ENCODE data around the gene MS4A10.
A peak's percentile ranks its signal among the peaks of the same experiment; 100 is the strongest.

The MS4A10 gene

DNA sequence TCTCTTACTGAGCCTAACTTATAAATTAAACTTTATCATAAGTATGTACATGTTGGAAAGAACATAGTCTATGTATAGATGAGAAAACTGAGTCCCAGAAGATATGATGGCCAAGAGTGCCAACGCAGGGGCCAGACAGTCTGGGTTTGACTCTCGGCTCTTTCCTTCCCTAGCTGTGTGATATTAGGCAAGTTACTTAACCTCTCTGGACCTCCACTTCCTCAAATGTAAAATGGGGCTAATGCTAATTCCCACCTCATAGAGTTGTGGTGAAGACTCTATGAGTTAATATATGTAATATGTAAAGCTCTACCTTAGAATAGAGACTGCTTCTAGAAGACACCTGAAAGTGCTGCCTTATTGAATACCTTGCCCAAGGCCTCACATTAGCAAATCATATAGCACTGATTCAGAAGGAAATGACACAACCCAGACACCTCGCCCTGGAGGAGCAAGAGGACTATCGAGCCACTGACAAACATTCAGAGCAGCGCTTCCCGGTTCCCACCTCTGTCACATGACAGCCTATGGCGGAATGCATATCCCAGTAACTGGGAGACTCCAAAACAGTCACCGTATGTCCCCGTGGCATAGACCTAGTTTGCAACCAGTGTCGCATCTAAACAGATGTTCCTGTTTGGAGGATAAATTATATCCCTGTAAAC lies 45.5 kb downstream of the MS4A10 start:
- DNase-seq, result no peak

DNA sequence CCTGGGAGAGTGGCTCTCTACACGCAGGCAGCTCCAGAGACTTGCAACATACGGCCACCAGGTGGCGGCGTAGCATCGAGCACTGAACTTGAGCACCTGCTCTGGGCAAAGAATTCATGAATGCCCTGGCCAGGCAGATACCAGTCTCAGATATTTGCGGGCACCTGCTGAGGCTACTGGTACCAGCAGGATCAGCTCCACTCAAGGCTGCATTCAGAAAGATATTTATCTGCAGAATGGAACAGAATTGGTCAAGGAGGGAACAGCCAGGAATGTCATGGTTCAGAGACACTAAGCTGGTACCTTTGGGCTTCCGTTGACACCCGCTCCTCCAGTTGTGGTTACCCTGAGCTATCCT lies 46.0 kb downstream of the MS4A10 start:
- DNase-seq, result peak; percentile 88

DNA sequence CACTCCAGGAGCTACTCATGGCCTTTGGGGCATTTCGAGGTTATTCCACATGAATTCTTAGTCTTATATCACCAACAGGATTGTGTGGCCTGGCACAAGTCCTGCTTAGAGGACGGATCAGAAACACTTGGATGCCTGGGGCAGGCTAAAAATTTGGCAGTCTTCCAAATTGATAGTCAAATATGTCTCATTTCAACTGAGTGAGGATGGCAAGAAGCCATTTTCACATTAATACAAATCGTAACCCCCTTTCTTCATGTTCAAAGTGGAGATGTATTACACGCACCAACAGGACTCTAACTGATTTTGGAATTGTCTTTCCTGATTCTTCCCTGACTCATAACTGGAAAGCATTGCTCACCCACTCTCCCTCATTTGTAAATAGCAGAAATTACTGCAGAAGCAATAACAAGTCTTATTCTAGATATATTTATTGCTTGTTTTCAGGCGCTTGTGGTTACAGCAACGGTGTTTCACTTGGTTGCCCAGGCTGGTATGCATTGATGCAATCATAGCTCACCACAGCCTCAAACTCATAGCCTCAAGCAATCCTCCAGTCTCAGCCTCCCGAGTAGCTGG lies 46.5 kb downstream of the MS4A10 start:
- peak; percentile 60 for DNase-seq

DNA sequence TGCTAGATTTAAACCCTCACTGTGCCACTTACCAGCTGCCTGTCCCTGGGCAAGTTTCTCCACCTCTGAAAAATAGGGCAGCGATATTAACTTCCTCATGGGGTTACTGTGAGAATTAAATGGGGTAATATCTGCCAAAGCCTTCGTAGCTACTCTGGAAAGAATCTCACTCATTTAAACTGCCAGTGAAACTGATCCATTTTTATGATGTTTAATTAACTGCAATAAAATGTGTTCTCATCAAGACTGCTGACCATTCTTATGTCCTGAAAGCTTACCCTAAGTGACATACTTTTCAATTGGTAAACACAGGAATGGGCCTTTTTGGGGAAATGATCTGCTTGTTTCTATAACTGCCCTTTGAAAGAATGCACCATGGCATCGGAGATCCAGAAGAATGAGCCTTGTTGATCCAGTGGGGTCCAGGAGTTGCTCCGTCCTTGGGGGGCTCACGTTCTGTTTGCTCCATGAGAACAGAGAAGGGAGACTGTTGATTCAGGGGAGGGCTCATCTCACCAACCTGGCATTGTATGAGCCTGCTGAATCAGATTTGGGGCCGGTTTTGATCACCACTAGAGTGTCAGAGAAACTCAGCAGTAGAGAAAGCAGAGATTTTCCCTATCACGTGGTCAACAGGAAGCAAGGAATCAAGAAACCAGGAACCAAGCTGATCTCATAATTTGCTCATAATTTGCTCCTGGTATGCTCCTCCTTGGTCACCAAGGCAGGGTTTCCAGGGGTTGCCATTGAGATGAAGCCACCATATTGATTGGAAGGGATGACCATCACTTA lies 49.8 kb downstream of the MS4A10 start:
- no peak for DNase-seq

DNA sequence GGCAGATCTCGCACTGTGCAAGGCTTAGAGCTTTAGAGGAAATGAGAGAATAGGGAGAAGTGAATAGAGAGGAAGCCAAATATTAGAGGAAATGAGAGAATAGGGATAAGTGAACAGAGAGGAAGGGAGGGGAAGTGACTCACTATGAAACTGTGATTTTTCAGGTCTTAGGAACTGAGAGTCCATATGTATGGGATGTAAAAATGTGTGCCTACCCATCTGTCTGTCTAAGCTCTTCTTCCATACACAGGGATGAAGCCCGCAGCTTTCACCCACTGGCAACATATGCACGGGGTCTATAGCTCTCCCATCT lies 50.4 kb downstream of the MS4A10 start:
- DNase-seq, result peak; percentile 55

DNA sequence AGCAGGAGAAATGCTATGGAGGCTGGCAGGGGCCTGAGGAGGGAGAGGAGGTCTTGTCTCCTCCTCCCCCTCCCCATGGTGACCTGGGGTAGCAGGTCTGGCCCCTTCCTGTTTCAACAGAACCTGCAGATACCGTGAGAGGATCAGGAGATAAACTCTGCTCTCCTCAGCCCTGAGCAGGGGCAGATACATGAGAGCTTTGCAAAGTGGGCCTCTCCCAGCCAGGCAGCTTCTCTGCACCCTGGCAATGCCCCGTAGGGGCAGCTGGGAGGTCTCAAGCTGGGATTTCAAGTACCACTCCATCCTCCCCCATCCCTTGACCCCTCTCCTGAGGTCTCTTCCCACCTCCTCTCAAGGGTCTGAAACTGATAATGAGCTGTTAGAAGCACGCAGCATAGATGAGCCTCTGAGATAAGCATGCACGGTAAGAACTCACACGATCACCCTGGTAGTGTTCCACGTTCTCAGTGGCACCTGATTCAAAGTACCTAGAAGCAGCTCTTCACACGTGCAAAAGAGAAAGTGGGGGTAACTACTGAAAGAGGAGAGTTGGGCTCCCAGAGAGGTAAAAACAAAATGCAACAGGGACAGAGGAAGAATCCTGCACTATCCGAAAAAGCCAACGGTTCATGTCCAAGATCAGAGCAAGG lies 51.9 kb downstream of the MS4A10 start:
- DNase-seq, result no peak

DNA sequence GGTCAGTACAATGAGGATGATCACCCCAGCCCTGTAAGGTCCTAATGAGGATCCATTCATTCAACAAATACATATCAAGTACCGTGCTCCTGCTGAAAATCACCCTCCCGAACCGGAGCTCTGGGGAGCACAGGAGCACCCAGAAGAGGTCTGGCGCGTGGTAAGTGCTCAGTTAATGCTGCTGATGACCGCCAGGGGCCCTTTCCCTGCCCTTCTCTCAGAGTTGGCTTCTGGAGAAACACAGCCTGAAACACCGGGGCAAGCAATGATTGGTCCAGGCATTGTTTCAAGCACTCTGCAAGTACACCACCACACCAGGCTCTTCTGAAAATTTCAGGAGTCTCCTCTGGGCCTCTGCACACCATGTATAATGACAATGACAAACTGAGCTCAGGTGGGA lies 53.0 kb downstream of the MS4A10 start:
- peak; percentile 86 for DNase-seq

DNA sequence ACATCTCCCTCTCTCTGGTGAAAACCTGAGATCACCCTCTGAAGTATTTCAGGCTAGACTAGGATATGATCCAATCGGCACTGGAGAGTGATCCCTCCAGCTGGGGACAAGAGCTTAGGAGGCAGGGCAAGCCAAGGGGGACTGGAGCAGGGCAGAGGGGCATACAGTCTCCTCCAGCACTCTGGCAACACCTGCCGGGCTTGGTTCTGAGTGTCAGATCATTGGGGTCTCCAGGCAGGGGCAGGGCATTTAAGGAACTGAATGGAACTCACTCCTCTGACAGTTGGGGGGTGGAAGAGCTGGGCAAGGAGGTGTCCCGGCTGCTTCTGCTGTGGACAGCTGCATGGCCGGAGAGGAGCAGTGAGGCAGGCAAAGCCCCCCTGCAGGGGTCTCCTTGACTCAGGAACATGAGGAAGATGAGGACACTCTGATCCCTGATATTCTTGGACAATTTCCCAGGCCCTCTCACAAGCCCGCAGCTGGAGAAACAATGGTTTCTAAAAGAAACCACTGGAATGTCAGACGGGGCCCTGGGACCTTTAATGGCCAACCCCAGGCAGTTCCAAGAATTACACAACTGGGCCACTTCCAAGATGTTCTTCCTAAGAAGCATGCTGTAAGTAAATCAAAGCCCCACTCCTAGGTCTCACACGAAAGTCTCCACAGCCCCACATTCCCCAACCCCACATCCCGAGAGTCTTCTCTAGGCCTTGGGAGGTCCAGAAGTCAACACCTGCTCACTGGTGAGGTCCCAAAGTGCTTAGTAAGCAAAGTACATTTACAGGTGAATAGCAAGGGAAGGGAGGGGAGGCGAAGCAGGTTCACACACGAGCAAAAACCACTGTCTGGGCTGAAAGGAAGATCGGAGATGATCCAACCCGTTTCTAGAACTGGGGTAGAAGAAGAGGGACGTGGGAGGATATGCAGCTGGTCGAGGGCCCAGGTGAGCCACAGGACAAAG lies 55.6 kb downstream of the MS4A10 start:
- DNase-seq, result peak; percentile 85

DNA sequence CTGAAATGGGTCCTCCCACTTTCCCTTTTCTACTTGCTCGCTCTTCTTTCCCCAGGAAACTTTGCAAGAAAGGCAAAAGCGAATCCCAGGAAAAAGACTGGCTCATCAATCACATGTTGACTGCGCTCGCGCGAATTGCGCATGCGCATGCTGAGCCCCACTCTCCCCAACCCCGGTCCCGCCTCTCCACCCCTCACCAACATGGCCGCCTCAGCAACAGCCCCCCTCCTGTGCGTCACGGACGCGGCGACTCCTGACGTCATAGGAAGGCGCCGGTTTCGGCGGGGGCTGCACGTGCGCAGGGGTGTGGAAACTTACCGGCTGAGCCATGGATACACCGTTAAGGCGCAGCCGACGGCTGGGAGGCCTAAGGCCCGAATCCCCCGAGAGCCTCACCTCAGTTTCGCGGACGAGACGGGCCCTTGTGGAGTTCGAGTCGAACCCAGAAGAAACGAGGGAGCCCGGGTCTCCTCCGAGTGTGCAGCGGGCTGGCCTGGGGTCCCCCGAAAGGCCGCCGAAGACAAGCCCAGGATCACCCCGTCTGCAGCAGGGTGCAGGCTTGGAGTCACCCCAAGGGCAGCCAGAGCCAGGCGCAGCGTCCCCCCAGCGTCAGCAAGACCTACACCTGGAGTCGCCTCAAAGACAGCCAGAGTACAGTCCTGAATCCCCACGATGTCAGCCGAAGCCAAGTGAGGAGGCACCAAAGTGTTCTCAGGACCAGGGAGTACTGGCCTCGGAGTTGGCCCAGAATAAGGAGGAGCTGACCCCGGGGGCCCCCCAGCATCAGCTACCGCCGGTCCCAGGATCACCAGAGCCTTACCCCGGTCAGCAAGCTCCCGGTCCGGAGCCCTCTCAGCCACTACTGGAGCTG lies 56.9 kb downstream of the MS4A10 start, which contains the start of gene CCDC86:
CCDC86 (plus strand) TSS at position 317 of the 871 bp plus-strand sequence; CDS start at position 329, 12 bp downstream.
- peak; percentile 96 for DNase-seq

DNA sequence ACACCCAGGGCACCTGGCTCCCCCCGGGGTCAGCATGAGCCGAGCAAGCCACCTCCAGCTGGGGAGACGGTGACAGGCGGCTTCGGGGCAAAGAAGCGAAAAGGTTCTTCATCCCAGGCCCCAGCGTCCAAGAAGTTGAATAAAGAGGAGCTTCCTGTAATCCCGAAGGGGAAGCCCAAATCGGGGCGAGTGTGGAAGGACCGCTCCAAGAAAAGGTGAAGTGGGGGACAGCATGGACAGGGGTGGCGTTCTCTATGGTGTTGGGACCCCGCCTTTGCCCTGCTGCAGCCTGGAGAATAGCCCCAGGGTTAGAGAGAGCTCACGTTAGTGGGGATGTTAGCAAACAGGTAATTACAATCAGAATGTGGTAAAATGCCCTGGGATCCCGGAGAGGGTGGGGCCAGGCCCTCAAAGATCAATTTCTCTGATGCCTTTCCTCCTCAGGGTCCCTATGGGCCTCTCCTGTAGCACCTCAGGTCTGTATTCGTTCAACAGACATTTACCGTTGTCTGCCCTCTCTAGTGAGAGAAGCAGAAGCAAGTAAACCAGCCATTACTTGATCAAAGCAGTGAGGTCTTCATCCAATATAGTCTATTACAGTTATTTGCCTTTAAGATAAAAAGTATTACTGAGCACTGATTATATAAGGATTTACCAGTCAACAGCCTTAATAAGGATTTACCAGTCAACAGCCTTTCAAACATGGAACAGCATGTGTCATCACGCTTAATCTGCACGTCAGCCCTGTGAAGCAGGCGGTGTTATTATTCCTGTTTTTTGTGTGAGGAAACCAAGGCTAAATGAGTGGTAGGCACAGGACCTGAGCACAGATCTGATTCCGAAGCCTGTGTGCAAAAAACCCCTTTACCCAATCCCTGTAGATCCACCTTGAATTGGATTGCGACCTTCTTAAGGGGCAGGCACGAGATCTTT lies 57.8 kb downstream of the MS4A10 start:
- no peak for DNase-seq

DNA sequence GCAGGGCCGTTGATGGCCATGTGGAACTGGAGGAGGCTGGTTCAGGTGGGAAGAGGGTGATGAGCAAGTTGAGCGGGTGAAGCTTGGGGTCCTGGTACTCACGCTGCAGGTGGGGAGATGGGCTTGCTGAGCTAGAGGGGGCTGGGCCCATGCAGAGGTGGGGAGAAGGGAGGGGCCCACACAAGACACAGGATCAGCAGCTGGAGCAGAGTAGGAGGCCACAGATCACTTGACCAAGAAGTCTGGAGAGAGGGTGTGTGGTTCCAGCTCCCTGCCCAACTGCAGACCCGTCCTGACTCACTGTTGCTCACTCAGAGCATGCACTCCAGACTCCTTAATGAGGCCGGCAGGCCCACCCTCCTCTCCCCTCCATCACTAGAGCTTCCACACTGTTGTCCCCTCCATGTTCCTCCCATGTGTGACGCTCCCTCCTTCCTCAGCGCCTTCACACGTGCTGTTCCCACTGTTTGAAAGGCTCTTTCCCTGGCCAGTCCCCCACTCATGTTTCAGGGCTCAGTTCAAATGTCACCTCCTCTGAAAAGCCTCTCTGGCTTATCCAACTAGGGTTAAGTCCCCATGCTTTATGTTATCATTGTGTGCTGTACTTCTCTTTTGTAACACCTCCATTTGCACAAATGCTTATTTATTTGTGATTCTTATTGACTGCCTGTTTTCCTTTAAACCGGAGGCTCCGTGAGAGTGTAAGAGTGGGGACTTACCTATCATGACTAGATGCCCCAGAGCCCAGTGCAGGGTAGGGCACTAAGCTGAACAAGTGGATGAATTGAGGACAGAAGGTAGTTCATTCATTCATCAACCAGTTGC lies 59.1 kb downstream of the MS4A10 start:
- DNase-seq, result no peak

DNA sequence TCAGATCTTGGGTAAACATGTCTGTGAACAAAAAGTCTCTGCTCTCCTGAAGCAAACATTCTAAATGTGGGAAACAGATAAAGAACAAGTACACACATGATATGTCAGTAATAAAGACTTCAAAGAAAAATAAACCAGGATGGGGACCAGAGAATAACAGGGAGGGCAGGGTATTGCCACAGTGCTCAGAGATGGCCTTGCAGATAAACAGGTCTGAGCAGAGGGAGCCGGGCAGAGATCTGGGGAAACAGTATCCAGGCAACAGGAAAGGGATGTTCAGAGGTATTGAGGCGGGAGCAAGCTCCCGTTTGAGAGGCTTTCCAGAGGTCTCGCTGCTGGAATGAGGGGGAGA lies 59.7 kb downstream of the MS4A10 start:
- DNase-seq, result no peak

DNA sequence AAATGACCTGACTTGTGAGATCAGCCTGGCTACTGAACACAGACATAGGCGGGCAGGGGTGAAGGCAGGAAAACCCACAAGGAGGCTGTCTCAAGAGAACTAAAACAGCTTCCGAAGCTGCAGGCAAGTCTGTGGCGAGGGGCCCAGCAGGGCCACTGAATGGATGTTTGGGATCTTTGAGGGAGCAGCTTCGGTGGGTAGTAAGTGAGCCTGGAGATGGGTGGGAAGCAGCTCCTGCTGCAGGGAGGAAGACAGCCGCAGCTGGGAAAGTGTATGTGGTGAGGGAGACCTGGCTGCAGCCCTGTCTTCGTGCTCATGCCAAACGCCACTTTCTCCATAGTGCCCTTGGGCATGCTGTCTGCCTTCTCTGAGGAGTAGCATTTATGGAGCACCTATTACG lies 60.2 kb downstream of the MS4A10 start:
- no peak for DNase-seq

DNA sequence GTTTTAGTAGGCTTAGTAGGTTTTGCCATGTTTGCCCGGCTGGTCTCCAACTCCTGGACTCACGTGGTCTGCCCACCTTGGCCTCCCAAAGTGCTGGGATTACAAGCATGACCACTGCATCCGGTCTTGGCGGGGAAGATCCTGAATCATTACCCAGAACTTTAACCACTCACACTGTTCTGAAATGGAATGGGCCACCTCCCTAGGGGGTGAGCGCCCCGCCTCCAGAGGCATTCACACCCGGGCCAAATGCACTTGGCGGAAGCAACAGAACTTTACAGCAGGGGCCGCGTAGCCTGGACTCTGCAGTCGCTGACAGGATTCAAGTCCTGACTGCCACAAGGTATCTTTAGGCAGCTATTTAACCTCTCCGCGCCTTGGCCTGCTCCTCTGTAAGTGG lies 62.1 kb downstream of the MS4A10 start:
- DNase-seq, result no peak

DNA sequence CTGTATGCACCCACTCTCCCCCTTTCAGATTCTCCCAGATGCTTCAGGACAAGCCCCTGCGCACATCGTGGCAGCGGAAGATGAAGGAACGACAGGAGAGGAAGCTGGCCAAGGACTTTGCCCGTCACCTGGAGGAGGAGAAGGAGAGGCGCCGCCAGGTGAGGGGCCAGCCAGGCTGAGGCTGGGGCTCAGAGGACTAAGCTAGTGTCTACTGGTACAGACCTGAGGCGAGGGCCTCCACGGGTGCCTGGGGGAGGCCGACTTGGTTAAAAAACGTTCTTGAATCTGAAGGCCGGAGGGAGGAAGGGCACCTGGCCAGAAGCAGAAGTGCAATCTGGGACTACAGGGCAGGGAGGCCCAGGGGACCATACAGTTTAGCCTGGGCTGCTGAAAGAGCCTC lies 62.8 kb downstream of the MS4A10 start:
- DNase-seq, result no peak

DNA sequence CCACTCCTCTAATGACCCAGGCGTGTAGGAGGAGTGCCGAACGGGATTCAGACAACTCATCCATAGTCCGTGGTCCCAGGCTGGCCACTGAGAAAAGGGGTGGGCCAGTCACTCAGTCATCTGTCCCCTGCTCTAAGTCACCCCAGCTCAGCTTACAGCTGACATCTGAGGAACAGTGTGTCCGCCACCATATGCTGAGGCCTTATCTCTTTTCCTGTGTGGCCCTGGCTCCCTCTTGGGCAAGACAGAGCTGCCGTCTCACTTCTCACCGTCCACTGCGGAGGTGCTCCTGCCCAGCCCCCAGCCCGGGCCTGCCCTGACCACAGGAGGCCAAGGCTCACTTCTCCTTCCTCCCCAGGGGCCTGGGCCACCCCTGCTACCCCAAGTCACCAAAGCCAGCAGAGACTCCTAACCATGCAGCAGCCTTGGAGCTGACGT lies 63.6 kb downstream of the MS4A10 start:
- no peak for DNase-seq

DNA sequence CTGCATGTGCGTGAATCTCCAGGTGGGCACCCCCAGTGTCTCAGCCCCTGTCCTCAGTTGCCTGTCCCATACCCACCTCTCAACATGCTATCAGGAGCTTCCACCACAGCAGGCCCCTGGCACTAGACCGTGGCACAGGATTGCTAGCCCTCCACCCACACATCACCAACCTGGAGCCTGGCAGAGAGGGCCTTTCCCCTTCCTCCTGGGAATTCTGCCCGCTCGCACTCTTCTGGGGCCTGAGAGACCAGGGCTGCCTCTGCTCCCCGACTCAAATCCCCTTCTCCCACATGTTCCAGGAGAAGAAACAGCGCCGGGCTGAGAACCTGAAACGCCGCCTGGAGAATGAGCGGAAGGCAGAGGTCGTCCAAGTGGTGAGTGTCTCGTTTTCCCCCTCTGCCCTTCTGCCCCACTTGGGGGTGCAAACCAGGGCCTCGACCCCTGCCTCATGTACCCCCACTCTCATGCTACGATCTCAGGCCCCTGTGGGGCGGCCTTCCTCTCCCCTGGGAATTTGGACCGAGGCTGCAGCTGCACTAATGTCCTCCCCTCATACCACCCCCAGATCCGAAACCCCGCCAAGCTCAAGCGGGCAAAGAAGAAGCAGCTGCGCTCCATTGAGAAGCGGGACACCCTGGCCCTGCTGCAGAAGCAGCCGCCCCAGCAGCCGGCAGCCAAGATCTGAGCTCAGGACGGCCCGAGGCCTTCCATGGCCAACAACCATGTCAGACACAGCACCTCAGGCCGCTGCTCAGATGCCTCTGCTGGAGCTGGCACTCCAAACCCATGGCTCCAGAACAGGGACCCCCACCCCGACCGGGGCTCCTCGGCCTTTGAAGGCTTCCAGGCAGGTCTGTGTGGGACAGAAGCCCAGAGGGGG lies 64.7 kb downstream of the MS4A10 start:
- DNase-seq, result no peak

Measured in RPMI8226 (cell line).